ENCODE results near the gene MOSMO. TPM values are rescaled to one million over a fixed set of nuclear protein-coding genes. Genes with fewer than 3 reads are reported as not detected.

The MOSMO gene
- total and polyA plus RNA-seq, 2 donors from 2014 or later, result 6.3 to 12.8 TPM

DNA sequence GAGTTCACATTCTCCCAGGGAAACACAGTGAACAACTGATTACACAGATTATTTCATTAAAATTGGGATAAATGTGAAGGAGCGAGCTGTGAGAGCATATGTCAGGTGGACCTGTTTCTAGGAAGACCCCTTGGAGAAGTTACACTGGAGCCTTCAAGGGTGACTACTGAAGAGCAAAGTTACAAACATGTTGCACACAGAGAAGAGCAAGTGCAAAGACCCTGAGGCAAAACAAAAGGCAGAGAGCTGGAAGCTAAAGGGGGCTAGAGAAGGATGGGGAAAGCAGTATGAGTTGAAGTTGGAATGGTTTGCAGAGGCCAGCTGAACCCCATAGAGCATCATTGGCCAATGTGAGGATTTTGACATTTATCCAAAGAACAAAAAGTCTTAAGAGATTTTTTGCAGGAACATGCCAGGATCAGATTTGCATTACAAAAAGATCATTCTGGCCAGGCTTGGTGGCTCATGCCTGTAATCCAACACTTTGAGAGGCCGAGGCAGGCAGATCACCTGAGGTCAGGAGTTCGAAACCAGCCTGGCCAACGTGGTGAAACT is 21.1 kb upstream of the MOSMO start:
- Histone ChIP-seq H3K9ac (ENCODE audit: low read length in 3 of 3) (no peak overlapping the region), H3K27me3 (ENCODE audit: control insufficient read depth, insufficient read depth, low read length) (no peaks in the 10 kb centered on the region), H3K4me3 (ENCODE audit: low read length in 3 of 3) (no peak overlapping the region), H3K27ac (ENCODE audit: low read depth in 2 of 2, low read length in 2 of 2) (no peak overlapping the region), H3K36me3 (ENCODE audit: control insufficient read depth in 2 of 3, insufficient read depth in 3 of 3, low read length in 3 of 3) (peaks cover 6 to 20% (median 19%) of the 10 kb centered on the region in 3 donors), H3K4me1 (ENCODE audit: control insufficient read depth in 2 of 3, insufficient read depth in 2 of 3, low read depth in 1 of 3, low read length in 3 of 3) (no peaks in the 10 kb centered on the region), H3K9me3 (ENCODE audit: control insufficient read depth in 2 of 3, insufficient read depth in 1 of 3, low read length in 3 of 3) (no peaks in the 10 kb centered on the region)
- no peak for FAIRE-seq
- TF ChIP-seq, protein P1, sequence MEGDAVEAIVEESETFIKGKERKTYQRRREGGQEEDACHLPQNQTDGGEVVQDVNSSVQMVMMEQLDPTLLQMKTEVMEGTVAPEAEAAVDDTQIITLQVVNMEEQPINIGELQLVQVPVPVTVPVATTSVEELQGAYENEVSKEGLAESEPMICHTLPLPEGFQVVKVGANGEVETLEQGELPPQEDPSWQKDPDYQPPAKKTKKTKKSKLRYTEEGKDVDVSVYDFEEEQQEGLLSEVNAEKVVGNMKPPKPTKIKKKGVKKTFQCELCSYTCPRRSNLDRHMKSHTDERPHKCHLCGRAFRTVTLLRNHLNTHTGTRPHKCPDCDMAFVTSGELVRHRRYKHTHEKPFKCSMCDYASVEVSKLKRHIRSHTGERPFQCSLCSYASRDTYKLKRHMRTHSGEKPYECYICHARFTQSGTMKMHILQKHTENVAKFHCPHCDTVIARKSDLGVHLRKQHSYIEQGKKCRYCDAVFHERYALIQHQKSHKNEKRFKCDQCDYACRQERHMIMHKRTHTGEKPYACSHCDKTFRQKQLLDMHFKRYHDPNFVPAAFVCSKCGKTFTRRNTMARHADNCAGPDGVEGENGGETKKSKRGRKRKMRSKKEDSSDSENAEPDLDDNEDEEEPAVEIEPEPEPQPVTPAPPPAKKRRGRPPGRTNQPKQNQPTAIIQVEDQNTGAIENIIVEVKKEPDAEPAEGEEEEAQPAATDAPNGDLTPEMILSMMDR (IDR thresholded peaks at IDR 0.05; ENCODE audit: borderline replicate concordance, extremely low read depth, insufficient read depth), result no peak
- intact Hi-C loops (cut with DNase I), result no loop called here
- no peak for DNase-seq

DNA sequence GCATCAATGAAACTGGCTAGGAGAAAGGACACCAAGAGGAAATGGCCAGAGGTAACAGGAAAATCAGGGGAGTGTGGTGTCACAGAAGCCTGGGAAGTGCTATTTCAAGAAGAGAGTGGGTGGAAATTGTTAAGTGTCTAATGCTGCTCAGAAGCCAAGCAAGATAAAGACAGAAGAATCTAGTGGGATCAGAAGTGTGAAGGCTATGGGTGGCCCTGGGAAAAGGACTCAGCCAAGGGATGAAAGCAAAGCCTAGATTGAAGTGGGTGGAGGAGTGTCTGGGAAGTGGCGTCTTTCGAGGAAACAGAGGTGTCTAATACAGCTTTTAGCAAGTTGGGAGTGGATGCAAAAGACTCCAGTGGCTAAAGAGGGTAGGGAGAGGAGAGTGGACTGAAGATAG is 20.4 kb upstream of the MOSMO start:
- peaks cover 4 to 14% (median 13%) of the 10 kb centered on the region in 3 donors for H3K36me3 ChIP-seq (ENCODE audit: control insufficient read depth in 2 of 3, insufficient read depth in 3 of 3, low read length in 3 of 3)
- FAIRE-seq (no peak), DNase-seq (no peak)
- no peaks in the 10 kb centered on the region for H3K9me3 ChIP-seq (ENCODE audit: control insufficient read depth in 2 of 3, insufficient read depth in 1 of 3, low read length in 3 of 3)
- TF ChIP-seq, protein P1 (IDR thresholded peaks at IDR 0.05; ENCODE audit: borderline replicate concordance, extremely low read depth, insufficient read depth), result no peak
- no peak overlapping the region for H3K4me3 ChIP-seq (ENCODE audit: low read length in 3 of 3)
- no peak overlapping the region for H3K9ac ChIP-seq (ENCODE audit: low read length in 3 of 3)
- no peak overlapping the region for H3K27ac ChIP-seq (ENCODE audit: low read depth in 2 of 2, low read length in 2 of 2)
- H3K4me1 ChIP-seq (ENCODE audit: control insufficient read depth in 2 of 3, insufficient read depth in 2 of 3, low read depth in 1 of 3, low read length in 3 of 3), result no peaks in the 10 kb centered on the region
- intact Hi-C loops (cut with DNase I), result no loop called here
- no peaks in the 10 kb centered on the region for H3K27me3 ChIP-seq (ENCODE audit: control insufficient read depth, insufficient read depth, low read length)

DNA sequence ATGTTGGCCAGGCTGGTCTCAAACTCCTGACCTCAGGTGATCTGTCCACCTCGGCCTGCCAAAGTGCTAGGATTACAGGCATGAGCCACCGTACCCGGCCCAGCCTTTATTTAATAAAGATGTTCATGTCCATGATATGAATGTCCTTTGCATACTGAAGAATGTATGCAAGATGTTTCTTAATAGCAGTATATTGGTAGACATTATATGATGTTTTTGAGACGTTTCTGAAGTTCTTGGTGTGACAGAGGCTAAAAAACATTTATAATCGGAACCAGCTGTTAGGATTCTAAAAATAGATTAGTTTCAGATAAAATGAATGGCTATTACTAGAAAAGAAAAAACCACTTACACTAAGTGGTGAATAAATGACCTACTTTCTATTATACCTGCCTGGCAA is 18.8 kb upstream of the MOSMO start:
- FAIRE-seq (no peak), DNase-seq (no peak)
- Histone ChIP-seq H3K27me3 (ENCODE audit: control insufficient read depth, insufficient read depth, low read length) (no peaks in the 10 kb centered on the region), H3K4me3 (ENCODE audit: low read length in 3 of 3) (no peak overlapping the region), H3K27ac (ENCODE audit: low read depth in 2 of 2, low read length in 2 of 2) (no peak overlapping the region), H3K9me3 (ENCODE audit: control insufficient read depth in 2 of 3, insufficient read depth in 1 of 3, low read length in 3 of 3) (no peaks in the 10 kb centered on the region), H3K36me3 (ENCODE audit: control insufficient read depth in 2 of 3, insufficient read depth in 3 of 3, low read length in 3 of 3) (peaks cover 2 to 6% (median 3%) of the 10 kb centered on the region in 3 donors), H3K4me1 (ENCODE audit: control insufficient read depth in 2 of 3, insufficient read depth in 2 of 3, low read depth in 1 of 3, low read length in 3 of 3) (no peaks in the 10 kb centered on the region), H3K9ac (ENCODE audit: low read length in 3 of 3) (no peak overlapping the region)
- intact Hi-C loops (cut with DNase I), result no loop called here
- TF ChIP-seq, protein P1 (IDR thresholded peaks at IDR 0.05; ENCODE audit: borderline replicate concordance, extremely low read depth, insufficient read depth), result no peak

DNA sequence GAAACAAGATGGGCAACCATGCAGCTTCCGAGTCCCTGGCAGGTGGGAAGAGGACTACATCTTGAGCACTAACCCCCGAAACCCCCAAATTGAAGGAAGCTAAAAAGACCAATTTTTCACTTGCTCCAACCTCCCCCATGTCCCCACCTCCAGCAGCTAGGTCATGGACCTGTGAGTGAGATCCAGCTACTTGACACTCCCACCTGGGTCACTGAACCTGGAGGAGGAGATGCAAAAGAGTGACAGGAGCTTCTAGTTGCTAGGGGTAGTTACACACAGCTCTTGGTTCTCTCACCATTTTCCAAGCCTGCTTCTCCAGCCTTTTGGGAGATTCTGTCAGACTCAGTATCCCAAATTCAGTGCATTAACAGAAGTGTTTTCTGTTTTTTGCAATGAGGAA is 18.2 kb upstream of the MOSMO start:
- Histone ChIP-seq H3K9ac (ENCODE audit: low read length in 3 of 3) (no peak overlapping the region), H3K9me3 (ENCODE audit: control insufficient read depth in 2 of 3, insufficient read depth in 1 of 3, low read length in 3 of 3) (no peaks in the 10 kb centered on the region), H3K36me3 (ENCODE audit: control insufficient read depth in 2 of 3, insufficient read depth in 3 of 3, low read length in 3 of 3) (peaks cover 0 to 2% (median 1%) of the 10 kb centered on the region in 3 donors), H3K27me3 (ENCODE audit: control insufficient read depth, insufficient read depth, low read length) (no peaks in the 10 kb centered on the region), H3K27ac (ENCODE audit: low read depth in 2 of 2, low read length in 2 of 2) (no peak overlapping the region), H3K4me1 (ENCODE audit: control insufficient read depth in 2 of 3, insufficient read depth in 2 of 3, low read depth in 1 of 3, low read length in 3 of 3) (no peaks in the 10 kb centered on the region), H3K4me3 (ENCODE audit: low read length in 3 of 3) (no peak overlapping the region)
- TF ChIP-seq, protein P1 (IDR thresholded peaks at IDR 0.05; ENCODE audit: borderline replicate concordance, extremely low read depth, insufficient read depth), result no peak
- DNase-seq, result peak in 3 of 5 donors; percentile 50 to 75 (median 69)
- intact Hi-C loops (cut with DNase I), result no loop called here
- no peak for FAIRE-seq
